ENCODE data around the gene ATP9B.

ATP9B gene

GRCh38 chr18:79221136-79221535, 151.9 kb downstream of the ATP9B start:
- H3K4me3 ChIP-seq (ENCODE audit: insufficient read depth, low read depth, low read length, poor library complexity, severe bottlenecking), result no peak overlapping the region
- no peak for DNase-seq
- no peaks in the 10 kb centered on the region for H3K4me1 ChIP-seq (ENCODE audit: control insufficient read depth, insufficient read depth, low read length, poor library complexity, severe bottlenecking)
- H3K36me3 ChIP-seq (ENCODE audit: control insufficient read depth, insufficient read depth, low read length), result peaks cover 5% of the 10 kb centered on the region
- H3K27ac ChIP-seq (ENCODE audit: insufficient read depth, low read length, poor library complexity, severe bottlenecking), result no peak overlapping the region
- no peaks in the 10 kb centered on the region for H3K27me3 ChIP-seq (replicated peaks; ENCODE audit: control insufficient read depth, insufficient read depth, low read length, poor library complexity, severe bottlenecking)
- no peaks in the 10 kb centered on the region for H3K9me3 ChIP-seq (ENCODE audit: control insufficient read depth, low read length)

DNA sequence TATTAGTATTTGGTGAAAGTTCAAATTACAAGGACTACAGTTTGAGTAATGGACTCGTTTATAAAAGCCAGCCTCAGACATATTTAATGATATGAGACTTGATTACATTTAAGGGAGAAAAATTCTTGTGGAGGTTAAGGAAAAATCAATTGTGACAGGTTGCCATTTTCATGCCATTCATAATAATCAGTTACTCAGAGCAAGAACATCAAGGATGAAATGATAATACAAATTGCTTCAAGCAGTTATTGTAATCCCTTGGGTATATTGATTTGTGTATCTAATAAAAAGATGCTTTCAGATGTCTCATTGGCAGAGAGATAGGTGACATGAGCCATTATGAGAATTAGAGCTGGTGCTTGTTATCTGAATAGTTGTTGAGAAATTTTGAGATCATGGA, 153.6 kb downstream of the ATP9B start:
- H3K4me3 ChIP-seq (ENCODE audit: insufficient read depth, low read depth, low read length, poor library complexity, severe bottlenecking), result no peak overlapping the region
- DNase-seq, result no peak
- no peaks in the 10 kb centered on the region for H3K4me1 ChIP-seq (ENCODE audit: control insufficient read depth, insufficient read depth, low read length, poor library complexity, severe bottlenecking)
- H3K9me3 ChIP-seq (ENCODE audit: control insufficient read depth, low read length), result no peaks in the 10 kb centered on the region
- no peak overlapping the region for H3K27ac ChIP-seq (ENCODE audit: insufficient read depth, low read length, poor library complexity, severe bottlenecking)
- H3K27me3 ChIP-seq (replicated peaks; ENCODE audit: control insufficient read depth, insufficient read depth, low read length, poor library complexity, severe bottlenecking), result no peaks in the 10 kb centered on the region
- peaks cover 5% of the 10 kb centered on the region for H3K36me3 ChIP-seq (ENCODE audit: control insufficient read depth, insufficient read depth, low read length)

DNA sequence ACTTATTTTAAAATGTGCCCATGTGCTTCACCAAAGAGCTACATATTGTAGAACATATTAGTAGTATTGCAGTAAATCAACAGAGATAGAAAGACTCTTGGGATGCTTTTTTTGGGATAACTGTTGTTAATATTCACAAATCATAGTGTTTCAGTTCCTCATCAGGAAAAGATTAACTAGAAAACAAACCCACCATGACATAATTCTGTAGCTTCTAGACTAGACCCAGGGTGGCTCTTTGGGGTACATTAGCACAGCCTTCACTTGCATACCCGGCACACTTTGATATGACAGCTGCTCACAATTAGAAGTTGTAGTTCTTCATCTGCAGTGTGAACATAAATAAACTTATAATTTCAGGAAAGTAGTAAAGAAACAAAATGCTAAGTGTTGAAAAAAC, 154.2 kb downstream of the ATP9B start:
- Histone ChIP-seq H3K27ac (ENCODE audit: insufficient read depth, low read length, poor library complexity, severe bottlenecking) (no peak overlapping the region), H3K4me1 (ENCODE audit: control insufficient read depth, insufficient read depth, low read length, poor library complexity, severe bottlenecking) (no peaks in the 10 kb centered on the region), H3K27me3 (replicated peaks; ENCODE audit: control insufficient read depth, insufficient read depth, low read length, poor library complexity, severe bottlenecking) (no peaks in the 10 kb centered on the region), H3K4me3 (ENCODE audit: insufficient read depth, low read depth, low read length, poor library complexity, severe bottlenecking) (no peak overlapping the region), H3K9me3 (ENCODE audit: control insufficient read depth, low read length) (no peaks in the 10 kb centered on the region), H3K36me3 (ENCODE audit: control insufficient read depth, insufficient read depth, low read length) (peaks cover 5% of the 10 kb centered on the region)
- DNase-seq, result no peak

DNA sequence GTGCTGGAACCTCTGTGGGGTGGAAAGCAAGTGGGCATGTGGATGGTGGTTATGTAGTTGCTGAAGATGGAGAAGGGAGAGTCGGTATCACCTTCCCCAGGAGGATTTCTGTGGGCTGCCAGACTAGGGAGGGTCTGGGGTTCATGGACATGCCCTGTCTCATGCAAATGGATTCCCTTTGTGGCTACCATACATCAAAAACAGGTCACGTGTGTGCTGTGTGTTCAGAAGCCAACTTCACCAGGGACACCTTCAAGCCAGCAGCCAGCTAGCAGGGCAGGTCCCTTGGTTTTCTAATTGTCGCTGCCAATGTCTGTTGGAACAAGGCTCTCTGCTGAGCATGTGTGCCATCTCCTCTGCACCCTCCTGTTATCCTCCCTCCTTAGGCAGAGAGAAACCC, 155.2 kb downstream of the ATP9B start:
- no peak overlapping the region for H3K27ac ChIP-seq (ENCODE audit: insufficient read depth, low read length, poor library complexity, severe bottlenecking)
- H3K4me1 ChIP-seq (ENCODE audit: control insufficient read depth, insufficient read depth, low read length, poor library complexity, severe bottlenecking), result no peaks in the 10 kb centered on the region

DNA sequence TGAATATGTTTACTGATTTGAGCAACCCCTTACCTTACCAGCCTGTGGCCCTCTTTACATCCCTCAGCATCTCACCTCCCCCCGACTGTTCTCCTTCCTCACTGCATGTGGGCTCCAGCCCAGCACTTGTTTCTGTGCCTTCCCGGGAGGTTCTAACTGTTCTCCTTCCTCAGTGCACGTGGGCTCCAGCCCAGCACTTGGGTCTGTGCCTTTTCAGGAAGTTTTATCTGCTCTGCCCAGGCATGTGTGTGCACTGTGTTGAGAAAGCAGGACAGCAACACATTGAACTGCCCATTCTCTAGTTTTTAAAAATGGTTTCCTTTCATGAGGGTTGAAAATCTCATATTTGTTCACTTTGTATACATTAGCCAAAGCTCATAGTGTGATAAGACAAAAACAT, 158.4 kb downstream of the ATP9B start:
- Histone ChIP-seq H3K27ac (ENCODE audit: insufficient read depth, low read length, poor library complexity, severe bottlenecking) (no peak overlapping the region), H3K4me1 (ENCODE audit: control insufficient read depth, insufficient read depth, low read length, poor library complexity, severe bottlenecking) (no peaks in the 10 kb centered on the region), H3K9me3 (ENCODE audit: control insufficient read depth, low read length) (no peaks in the 10 kb centered on the region), H3K36me3 (ENCODE audit: control insufficient read depth, insufficient read depth, low read length) (peaks cover 5% of the 10 kb centered on the region), H3K4me3 (ENCODE audit: insufficient read depth, low read depth, low read length, poor library complexity, severe bottlenecking) (no peak overlapping the region), H3K27me3 (replicated peaks; ENCODE audit: control insufficient read depth, insufficient read depth, low read length, poor library complexity, severe bottlenecking) (no peaks in the 10 kb centered on the region)
- no peak for DNase-seq

More for the DNA sequence above, 155.2 kb downstream of the ATP9B start:
- Histone ChIP-seq H3K27me3 (replicated peaks; ENCODE audit: control insufficient read depth, insufficient read depth, low read length, poor library complexity, severe bottlenecking) (no peaks in the 10 kb centered on the region), H3K4me3 (ENCODE audit: insufficient read depth, low read depth, low read length, poor library complexity, severe bottlenecking) (no peak overlapping the region), H3K9me3 (ENCODE audit: control insufficient read depth, low read length) (no peaks in the 10 kb centered on the region), H3K36me3 (ENCODE audit: control insufficient read depth, insufficient read depth, low read length) (peaks cover 5% of the 10 kb centered on the region)
- DNase-seq, result no peak

GRCh38 chr18:79229431-79229830, 160.2 kb downstream of the ATP9B start:
- H3K4me3 ChIP-seq (ENCODE audit: insufficient read depth, low read depth, low read length, poor library complexity, severe bottlenecking), result no peak overlapping the region
- no peaks in the 10 kb centered on the region for H3K4me1 ChIP-seq (ENCODE audit: control insufficient read depth, insufficient read depth, low read length, poor library complexity, severe bottlenecking)
- no peaks in the 10 kb centered on the region for H3K9me3 ChIP-seq (ENCODE audit: control insufficient read depth, low read length)
- no peak overlapping the region for H3K27ac ChIP-seq (ENCODE audit: insufficient read depth, low read length, poor library complexity, severe bottlenecking)
- H3K36me3 ChIP-seq (ENCODE audit: control insufficient read depth, insufficient read depth, low read length), result peaks cover 3% of the 10 kb centered on the region
- H3K27me3 ChIP-seq (replicated peaks; ENCODE audit: control insufficient read depth, insufficient read depth, low read length, poor library complexity, severe bottlenecking), result no peaks in the 10 kb centered on the region
- no peak for DNase-seq

DNA sequence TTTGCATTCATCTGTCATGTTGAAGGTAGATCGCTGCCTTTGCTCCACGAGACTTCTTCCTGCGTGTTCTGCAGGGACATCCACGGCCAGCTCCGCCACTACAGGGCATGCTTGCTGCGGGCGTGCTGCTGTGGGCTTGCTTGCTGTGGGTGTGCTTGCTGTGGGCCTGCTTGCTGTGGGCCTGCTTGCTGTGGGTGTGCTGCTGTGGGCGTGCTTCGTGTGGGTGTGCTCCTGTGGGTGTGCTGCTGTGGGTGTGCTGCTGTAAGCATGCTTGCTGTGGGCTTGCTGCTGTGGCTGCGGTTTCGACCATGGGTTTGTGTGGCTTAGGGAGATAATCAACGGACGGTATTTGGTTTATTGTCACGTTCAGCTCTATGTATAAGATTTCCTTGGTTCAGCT, 165.2 kb downstream of the ATP9B start:
- DNase-seq, result no peak
- Histone ChIP-seq H3K4me3 (ENCODE audit: insufficient read depth, low read depth, low read length, poor library complexity, severe bottlenecking) (no peak overlapping the region), H3K4me1 (ENCODE audit: control insufficient read depth, insufficient read depth, low read length, poor library complexity, severe bottlenecking) (no peaks in the 10 kb centered on the region)

GRCh38 chr18:79239631-79240030, 170.4 kb downstream of the ATP9B start:
- Histone ChIP-seq H3K27ac (ENCODE audit: insufficient read depth, low read length, poor library complexity, severe bottlenecking) (no peak overlapping the region), H3K36me3 (ENCODE audit: control insufficient read depth, insufficient read depth, low read length) (no peaks in the 10 kb centered on the region)

More for the DNA sequence above, 165.2 kb downstream of the ATP9B start:
- no peaks in the 10 kb centered on the region for H3K36me3 ChIP-seq (ENCODE audit: control insufficient read depth, insufficient read depth, low read length)
- no peak overlapping the region for H3K27ac ChIP-seq (ENCODE audit: insufficient read depth, low read length, poor library complexity, severe bottlenecking)
- no peaks in the 10 kb centered on the region for H3K9me3 ChIP-seq (ENCODE audit: control insufficient read depth, low read length)
- no peaks in the 10 kb centered on the region for H3K27me3 ChIP-seq (replicated peaks; ENCODE audit: control insufficient read depth, insufficient read depth, low read length, poor library complexity, severe bottlenecking)

GRCh38 chr18:79241755-79242154, 172.6 kb downstream of the ATP9B start:
- Histone ChIP-seq H3K27me3 (replicated peaks; ENCODE audit: control insufficient read depth, insufficient read depth, low read length, poor library complexity, severe bottlenecking) (no peaks in the 10 kb centered on the region), H3K27ac (ENCODE audit: insufficient read depth, low read length, poor library complexity, severe bottlenecking) (no peak overlapping the region), H3K36me3 (ENCODE audit: control insufficient read depth, insufficient read depth, low read length) (no peaks in the 10 kb centered on the region), H3K4me3 (ENCODE audit: insufficient read depth, low read depth, low read length, poor library complexity, severe bottlenecking) (no peak overlapping the region), H3K9me3 (ENCODE audit: control insufficient read depth, low read length) (no peaks in the 10 kb centered on the region), H3K4me1 (ENCODE audit: control insufficient read depth, insufficient read depth, low read length, poor library complexity, severe bottlenecking) (no peaks in the 10 kb centered on the region)
- no peak for DNase-seq

More at GRCh38 chr18:79239631-79240030, 170.4 kb downstream of the ATP9B start:
- DNase-seq, result no peak
- no peaks in the 10 kb centered on the region for H3K27me3 ChIP-seq (replicated peaks; ENCODE audit: control insufficient read depth, insufficient read depth, low read length, poor library complexity, severe bottlenecking)
- H3K4me1 ChIP-seq (ENCODE audit: control insufficient read depth, insufficient read depth, low read length, poor library complexity, severe bottlenecking), result no peaks in the 10 kb centered on the region
- no peak overlapping the region for H3K4me3 ChIP-seq (ENCODE audit: insufficient read depth, low read depth, low read length, poor library complexity, severe bottlenecking)
- no peaks in the 10 kb centered on the region for H3K9me3 ChIP-seq (ENCODE audit: control insufficient read depth, low read length)

DNA sequence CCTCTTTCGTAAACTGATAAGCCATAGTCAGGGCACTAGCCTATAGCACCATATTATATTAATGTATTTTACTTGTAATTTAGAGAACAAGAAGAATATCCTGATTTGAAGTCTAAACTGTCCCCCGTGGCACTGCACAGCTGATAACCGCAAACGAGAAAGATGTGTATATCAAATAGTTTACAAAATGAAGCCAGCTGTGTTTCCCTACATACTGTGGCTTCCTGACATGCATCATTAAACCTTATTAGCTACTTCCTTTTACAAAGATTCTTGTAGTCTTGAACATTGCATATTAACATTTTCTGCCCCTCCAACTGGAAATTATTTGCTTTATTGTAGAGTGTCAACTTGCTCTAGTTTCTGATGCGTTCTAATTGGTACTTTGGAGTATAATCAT, 173.1 kb downstream of the ATP9B start:
- DNase-seq, result no peak
- H3K4me3 ChIP-seq (ENCODE audit: insufficient read depth, low read depth, low read length, poor library complexity, severe bottlenecking), result no peak overlapping the region
- H3K27ac ChIP-seq (ENCODE audit: insufficient read depth, low read length, poor library complexity, severe bottlenecking), result no peak overlapping the region
- H3K9me3 ChIP-seq (ENCODE audit: control insufficient read depth, low read length), result no peaks in the 10 kb centered on the region
- H3K36me3 ChIP-seq (ENCODE audit: control insufficient read depth, insufficient read depth, low read length), result no peaks in the 10 kb centered on the region
- H3K27me3 ChIP-seq (replicated peaks; ENCODE audit: control insufficient read depth, insufficient read depth, low read length, poor library complexity, severe bottlenecking), result no peaks in the 10 kb centered on the region
- no peaks in the 10 kb centered on the region for H3K4me1 ChIP-seq (ENCODE audit: control insufficient read depth, insufficient read depth, low read length, poor library complexity, severe bottlenecking)
